ENCODE measurements around the gene ACIN1. TPM values are rescaled to one million over a fixed set of nuclear protein-coding genes. Genes with fewer than 3 reads are reported as not detected.

Gene ACIN1
- total and polyA plus RNA-seq, 9 donors = 83.3 to 165 (median 135) TPM

GRCh38 chr14:23089498-23090253 lies 5.3 kb downstream of the ACIN1 start:
- TF ChIP-seq CTCF (IDR thresholded peaks at IDR 0.05) (no peak), POLR2A (IDR thresholded peaks at IDR 0.05) (no peak), EP300 (IDR thresholded peaks at IDR 0.05) (no peak)
- Histone ChIP-seq H3K9me3 (no peaks in the 10 kb centered on the region), H3K4me1 (ENCODE audit: insufficient read depth) (peaks cover 3% of the 10 kb centered on the region), H3K4me3 (no peak overlapping the region), H3K36me3 (no peaks in the 10 kb centered on the region), H3K27me3 (no peaks in the 10 kb centered on the region), H3K27ac (no peak overlapping the region)
- intact Hi-C loops (cut with DNase I) = no loop called here
- no peak for DNase-seq
- WGBS, 3 donors = 70 to 74% (median 72%) methylated on average over 12 of the region's 12 CpGs

DNA sequence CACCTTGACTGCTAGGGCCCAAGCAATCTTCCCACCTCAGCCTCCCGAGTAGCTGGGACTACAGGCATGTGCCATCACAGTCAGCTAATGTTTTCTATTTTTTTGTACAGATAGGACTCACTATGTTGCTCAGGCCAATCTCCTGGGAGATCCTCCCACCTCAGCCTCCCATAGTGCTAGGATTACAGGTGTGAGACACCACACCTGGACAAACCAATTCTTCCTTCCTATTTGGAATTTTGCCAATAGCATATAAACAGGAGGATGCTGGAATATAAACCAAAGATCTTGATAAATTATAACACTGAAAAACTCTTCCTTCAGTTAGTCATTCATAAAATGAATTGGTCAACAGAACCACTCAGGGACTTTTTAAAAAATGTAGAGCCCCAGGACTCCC lies 8.4 kb downstream of the ACIN1 start:
- no peaks in the 10 kb centered on the region for H3K36me3 ChIP-seq
- H3K4me1 ChIP-seq (ENCODE audit: insufficient read depth) = no peaks in the 10 kb centered on the region
- no peak for DNase-seq

GRCh38 chr14:23085458-23085857 lies 9.5 kb downstream of the ACIN1 start:
- Histone ChIP-seq H3K9me3 (no peaks in the 10 kb centered on the region), H3K4me1 (ENCODE audit: insufficient read depth) (no peaks in the 10 kb centered on the region), H3K27ac (no peak overlapping the region), H3K36me3 (no peaks in the 10 kb centered on the region), H3K27me3 (no peaks in the 10 kb centered on the region), H3K4me3 (no peak overlapping the region)
- TF ChIP-seq EP300 (IDR thresholded peaks at IDR 0.05) (no peak), CTCF (IDR thresholded peaks at IDR 0.05) (no peak), POLR2A (IDR thresholded peaks at IDR 0.05) (no peak)
- DNase-seq = no peak
- intact Hi-C loops (cut with DNase I) = no loop called here
- WGBS, 3 donors = 53 to 61% (median 57%) methylated on average over 3 of the region's 3 CpGs

More for the DNA sequence above, 8.4 kb downstream of the ACIN1 start:
- Histone ChIP-seq H3K9me3 (no peaks in the 10 kb centered on the region), H3K4me3 (no peak overlapping the region), H3K27me3 (no peaks in the 10 kb centered on the region), H3K27ac (no peak overlapping the region)
- intact Hi-C loops (cut with DNase I) = no loop called here
- WGBS, 3 donors = 80 to 96% (median 95%) methylated on average over 1 of the region's 1 CpG
- TF ChIP-seq EP300 (IDR thresholded peaks at IDR 0.05) = no peak
- no peak for TF ChIP-seq CTCF (IDR thresholded peaks at IDR 0.05)
- TF ChIP-seq POLR2A (IDR thresholded peaks at IDR 0.05) = no peak

DNA sequence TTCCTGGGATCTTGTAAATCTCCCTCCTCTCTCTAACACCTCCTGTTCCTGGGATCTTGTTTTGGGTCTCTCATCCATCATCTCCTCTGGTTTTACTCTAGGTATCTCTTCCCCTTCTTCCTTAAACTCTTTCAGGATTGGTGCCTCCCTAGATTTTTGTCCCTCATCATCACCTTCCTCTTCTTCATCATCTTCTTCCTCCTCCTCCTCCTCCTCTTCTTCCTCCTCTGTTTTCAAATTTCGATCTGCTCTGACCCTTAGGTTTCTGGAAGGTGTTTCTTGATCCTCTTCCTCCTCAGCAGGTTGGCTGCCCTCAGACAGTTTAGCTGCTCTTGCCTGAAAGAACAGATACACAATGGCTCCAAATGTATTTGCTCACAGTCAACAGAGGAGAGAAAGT lies 14.5 kb downstream of the ACIN1 start:
- TF ChIP-seq EP300 (IDR thresholded peaks at IDR 0.05) (no peak), POLR2A (IDR thresholded peaks at IDR 0.05) (no peak), CTCF (IDR thresholded peaks at IDR 0.05) (no peak)
- Histone ChIP-seq H3K36me3 (no peaks in the 10 kb centered on the region), H3K4me1 (ENCODE audit: insufficient read depth) (no peaks in the 10 kb centered on the region), H3K9me3 (no peaks in the 10 kb centered on the region), H3K27ac (no peak overlapping the region), H3K27me3 (no peaks in the 10 kb centered on the region), H3K4me3 (no peak overlapping the region)
- intact Hi-C loops (cut with DNase I) = no loop called here
- 67 to 74% (median 74%) methylated on average over 1 of the region's 1 CpG for WGBS, 3 donors
- DNase-seq = no peak

Measured in ovary (tissue), 9 donors.